Loucy (cell line): ENCODE measurements around the gene RGS9.

Source experiments
- H2AFZ ChIP-seq: fragments of 200-600 bp; sonication (generic); 2 replicates; pipeline ENCODE4 v1.6.0; 2016; ENCODE audit warnings: antibody characterized with exemption, mild to moderate bottlenecking, low read length, moderate library complexity
- H3F3A ChIP-seq: fragments of 200-600 bp; 2 replicates; pipeline ENCODE4 v1.6.0; 2016; ENCODE audit warnings: antibody characterized with exemption, low read depth, mild to moderate bottlenecking
- H3K27me3 ChIP-seq: fragments of 200-600 bp; sonication (generic); 2 replicates; pipeline ENCODE4 v1.6.1; 2014; ENCODE audit warnings: low read length, mild to moderate bottlenecking; ENCODE audit not compliant: insufficient read depth, poor library complexity, severe bottlenecking
- H3K36me3 ChIP-seq: fragments of 200-600 bp; sonication (generic); 2 replicates; pipeline ENCODE4 v1.6.1; 2016; ENCODE audit warnings: low read length; ENCODE audit not compliant: insufficient read depth
- H3K4me1 ChIP-seq: fragments of 200-600 bp; sonication (generic); 2 replicates; pipeline ENCODE4 v1.5.1; 2014; ENCODE audit warnings: low read length, mild to moderate bottlenecking; ENCODE audit not compliant: insufficient read depth, poor library complexity, severe bottlenecking
- H3K4me2 ChIP-seq: fragments of 200-600 bp; sonication (generic); 2 replicates; pipeline ENCODE4 v1.6.0; 2014; ENCODE audit warnings: antibody characterized with exemption, low read length, low read depth, mild to moderate bottlenecking; ENCODE audit not compliant: poor library complexity, severe bottlenecking
- H3K4me3 ChIP-seq: fragments of 200-600 bp; sonication (generic); 2 replicates; pipeline ENCODE4 v1.5.1; 2014; ENCODE audit warnings: low read length, mild to moderate bottlenecking, mixed read lengths; ENCODE audit not compliant: poor library complexity, severe bottlenecking
- H3K79me2 ChIP-seq: fragments of 200-600 bp; sonication (generic); 2 replicates; pipeline ENCODE4 v1.6.1; 2014; ENCODE audit warnings: low read length; ENCODE audit not compliant: insufficient read depth
- H3K9ac ChIP-seq: fragments of 200-600 bp; sonication (generic); 2 replicates; pipeline ENCODE4 v1.6.0; 2014; ENCODE audit warnings: mild to moderate bottlenecking, low read depth, low read length, moderate library complexity; ENCODE audit not compliant: poor library complexity, severe bottlenecking
- H3K9me2 ChIP-seq: fragments of 200-600 bp; sonication (generic); replicated peaks from 2 replicates; pipeline ENCODE4 v1.6.1; 2016; ENCODE audit warnings: low read depth, low read length, mixed read lengths
- H3K9me3 ChIP-seq: fragments of 200-600 bp; sonication (generic); 2 replicates; pipeline ENCODE4 v1.6.1; 2014; ENCODE audit warnings: mild to moderate bottlenecking, antibody characterized with exemption, low read length, low read depth; ENCODE audit not compliant: insufficient read depth
- H4K20me1 ChIP-seq: fragments of 200-600 bp; sonication (generic); 2 replicates; pipeline ENCODE4 v1.6.0; 2014; ENCODE audit warnings: antibody characterized with exemption, low read length, mild to moderate bottlenecking; ENCODE audit not compliant: insufficient read depth, poor library complexity, severe bottlenecking
- EZH2phosphoT487 ChIP-seq: fragments of 200-600 bp; IDR thresholded peaks from 2 replicates; pipeline ENCODE4 v1.6.1; 2018; ENCODE audit warnings: antibody characterized with exemption, mild to moderate bottlenecking, moderate library complexity, borderline replicate concordance
- TF ChIP-seq, protein P1 (sequence below): fragments of 200-600 bp; sonication (generic); conservative IDR thresholded peaks from 2 replicates; pipeline ENCODE4 v1.5.1; 2014; ENCODE audit warnings: mild to moderate bottlenecking, antibody characterized with exemption, low read length

RGS9 gene

DNA sequence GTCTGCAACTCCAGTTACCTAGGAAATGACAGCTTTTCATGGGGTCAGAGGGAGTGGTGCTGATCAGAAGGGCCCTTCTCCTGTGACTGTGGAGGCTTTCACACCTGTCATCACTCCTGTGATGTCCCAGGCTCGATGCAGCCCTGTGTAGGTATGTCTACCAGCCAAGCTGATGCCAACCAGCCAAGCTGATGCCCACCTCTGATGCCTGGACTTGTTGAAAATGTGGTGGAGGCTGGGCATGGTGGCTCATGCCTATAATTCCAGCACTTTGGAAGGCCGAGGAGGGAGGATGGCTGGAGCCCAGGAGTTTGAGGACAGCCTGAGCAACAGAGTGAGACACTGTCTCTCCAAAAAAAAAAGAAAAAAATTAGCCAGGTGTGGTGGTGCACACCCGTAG is 33.7 kb upstream of the RGS9 start:
- peak overlapping the region; percentile 64 for H3K4me2 ChIP-seq
- H3K36me3 ChIP-seq, result no peaks in the 10 kb centered on the region
- H3K9me2 ChIP-seq, result no peaks in the 10 kb centered on the region
- H3K4me1 ChIP-seq, result peaks cover 31% of the 10 kb centered on the region
- no peaks in the 10 kb centered on the region for H3K9me3 ChIP-seq
- H4K20me1 ChIP-seq, result no peaks in the 10 kb centered on the region
- no peak overlapping the region for H2AFZ ChIP-seq
- H3K9ac ChIP-seq, result no peak overlapping the region
- peaks cover 6% of the 10 kb centered on the region; the same call in 1 of the 2 replicates for H3F3A ChIP-seq
- TF ChIP-seq, protein P1, sequence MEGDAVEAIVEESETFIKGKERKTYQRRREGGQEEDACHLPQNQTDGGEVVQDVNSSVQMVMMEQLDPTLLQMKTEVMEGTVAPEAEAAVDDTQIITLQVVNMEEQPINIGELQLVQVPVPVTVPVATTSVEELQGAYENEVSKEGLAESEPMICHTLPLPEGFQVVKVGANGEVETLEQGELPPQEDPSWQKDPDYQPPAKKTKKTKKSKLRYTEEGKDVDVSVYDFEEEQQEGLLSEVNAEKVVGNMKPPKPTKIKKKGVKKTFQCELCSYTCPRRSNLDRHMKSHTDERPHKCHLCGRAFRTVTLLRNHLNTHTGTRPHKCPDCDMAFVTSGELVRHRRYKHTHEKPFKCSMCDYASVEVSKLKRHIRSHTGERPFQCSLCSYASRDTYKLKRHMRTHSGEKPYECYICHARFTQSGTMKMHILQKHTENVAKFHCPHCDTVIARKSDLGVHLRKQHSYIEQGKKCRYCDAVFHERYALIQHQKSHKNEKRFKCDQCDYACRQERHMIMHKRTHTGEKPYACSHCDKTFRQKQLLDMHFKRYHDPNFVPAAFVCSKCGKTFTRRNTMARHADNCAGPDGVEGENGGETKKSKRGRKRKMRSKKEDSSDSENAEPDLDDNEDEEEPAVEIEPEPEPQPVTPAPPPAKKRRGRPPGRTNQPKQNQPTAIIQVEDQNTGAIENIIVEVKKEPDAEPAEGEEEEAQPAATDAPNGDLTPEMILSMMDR, result no peak
- TF ChIP-seq EZH2phosphoT487, result no peak
- no peaks in the 10 kb centered on the region for H3K27me3 ChIP-seq
- H3K4me3 ChIP-seq, result no peak overlapping the region
- no peaks in the 10 kb centered on the region for H3K79me2 ChIP-seq

- no peaks in the 10 kb centered on the region for H3K36me3 ChIP-seq
- no peaks in the 10 kb centered on the region for H3K79me2 ChIP-seq
- no peak overlapping the region for H3K4me2 ChIP-seq
- no peak overlapping the region for H2AFZ ChIP-seq
- H3K9me3 ChIP-seq, result no peaks in the 10 kb centered on the region
- H3K27me3 ChIP-seq, result no peaks in the 10 kb centered on the region
- no peak overlapping the region for H3K4me3 ChIP-seq
- H3K9ac ChIP-seq, result no peak overlapping the region
- H3K4me1 ChIP-seq, result peaks cover 31% of the 10 kb centered on the region
- no peaks in the 10 kb centered on the region for H3K9me2 ChIP-seq
- TF ChIP-seq, protein P1, result no peak
- TF ChIP-seq EZH2phosphoT487, result no peak
- H4K20me1 ChIP-seq, result no peaks in the 10 kb centered on the region
- peaks cover 6% of the 10 kb centered on the region; the same call in 1 of the 2 replicates for H3F3A ChIP-seq
These were observed 33.3 kb upstream of the RGS9 start for GRCh38 chr17:65103896-65104295.

- Histone ChIP-seq H3K4me1 (peaks cover 31% of the 10 kb centered on the region), H3F3A (peaks cover 6% of the 10 kb centered on the region; the same call in 1 of the 2 replicates), H3K9ac (no peak overlapping the region), H4K20me1 (no peaks in the 10 kb centered on the region), H3K9me2 (no peaks in the 10 kb centered on the region), H3K4me2 (no peak overlapping the region), H2AFZ (no peak overlapping the region), H3K9me3 (no peaks in the 10 kb centered on the region), H3K4me3 (no peak overlapping the region), H3K79me2 (no peaks in the 10 kb centered on the region), H3K27me3 (no peaks in the 10 kb centered on the region), H3K36me3 (no peaks in the 10 kb centered on the region)
- TF ChIP-seq, protein P1, result no peak
- TF ChIP-seq EZH2phosphoT487, result no peak
These were observed 32.6 kb upstream of the RGS9 start for GRCh38 chr17:65104541-65104940.
